ENCODE results near the gene TMEM215.

TMEM215 gene, protein sequence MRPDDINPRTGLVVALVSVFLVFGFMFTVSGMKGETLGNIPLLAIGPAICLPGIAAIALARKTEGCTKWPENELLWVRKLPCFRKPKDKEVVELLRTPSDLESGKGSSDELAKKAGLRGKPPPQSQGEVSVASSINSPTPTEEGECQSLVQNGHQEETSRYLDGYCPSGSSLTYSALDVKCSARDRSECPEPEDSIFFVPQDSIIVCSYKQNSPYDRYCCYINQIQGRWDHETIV

DNA sequence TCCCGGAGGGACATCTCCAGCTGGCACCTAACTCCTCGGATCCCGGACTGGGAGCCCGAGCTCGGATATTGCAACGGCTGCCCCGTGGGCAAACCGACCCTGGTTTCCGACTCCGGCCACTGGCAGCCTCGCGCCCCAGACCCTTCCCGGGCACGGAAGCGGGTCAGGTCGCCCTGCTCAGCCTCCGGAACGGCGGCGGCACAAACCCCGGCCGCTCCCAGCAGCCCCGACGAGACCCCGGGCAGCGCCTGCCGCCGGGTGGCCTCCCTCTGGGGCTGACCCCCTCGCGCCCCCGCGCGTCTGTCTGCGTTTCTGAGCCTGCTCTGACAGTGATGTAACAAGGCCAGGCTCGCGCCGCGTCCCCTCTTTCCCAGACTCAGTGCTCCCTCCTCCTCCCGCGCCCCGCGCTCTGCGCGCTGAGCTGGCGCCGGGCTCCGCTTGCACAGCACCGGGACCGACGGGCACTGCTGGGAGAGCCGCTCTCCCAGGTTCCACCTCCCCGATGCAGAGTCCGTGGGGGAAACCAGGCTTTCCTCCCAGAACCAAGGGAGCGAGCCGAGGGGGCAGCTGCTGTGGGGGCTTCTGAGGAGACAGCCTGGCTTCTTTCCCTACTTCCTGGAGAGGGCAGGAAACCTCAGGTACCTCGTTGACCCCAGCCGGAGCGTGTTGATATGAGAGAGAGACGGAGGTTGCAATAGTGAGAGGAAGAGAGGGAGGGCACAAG is at the start of gene TMEM215:
TMEM215 (plus strand) TSS at position 373 of the 724 bp plus-strand sequence. CDS start 644 bp downstream, outside the sequence.
- Histone ChIP-seq H3K36me3 (ENCODE audit: control insufficient read depth, insufficient read depth, low read length, severe bottlenecking) (no peaks in the 10 kb centered on the region), H3K9me3 (ENCODE audit: control insufficient read depth, low read length) (no peaks in the 10 kb centered on the region), H3K27me3 (replicated peaks; ENCODE audit: control insufficient read depth, insufficient read depth, low read length) (peaks cover 65% of the 10 kb centered on the region), H3K4me3 (ENCODE audit: low read length) (no peak within 1 kb of the TSS), H3K4me1 (ENCODE audit: control insufficient read depth, insufficient read depth, low read length) (no peaks in the 10 kb centered on the region), H3K9ac (ENCODE audit: low read length) (no peak within 1 kb of the TSS)
- DNase-seq (ENCODE audit: low read depth): peak; percentile 0

DNA sequence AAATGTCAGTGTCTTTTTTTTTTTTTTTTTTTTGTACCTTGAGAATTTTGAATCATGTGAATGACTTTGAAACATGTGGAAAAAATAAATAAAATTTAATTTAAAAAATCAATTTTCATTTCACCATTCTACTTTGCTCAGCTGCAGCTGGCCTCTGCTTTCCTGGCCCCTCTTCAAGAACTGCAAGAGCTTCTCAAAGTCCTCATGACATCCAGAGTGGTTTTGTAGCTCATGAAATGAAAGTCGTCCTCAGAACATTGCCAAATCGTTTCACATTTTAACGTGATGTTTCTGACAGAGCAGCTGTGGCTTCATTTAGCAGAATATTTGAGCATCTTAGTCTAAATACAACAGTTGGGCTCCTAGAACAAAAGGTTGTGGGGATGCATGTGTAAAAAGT is 47.9 kb upstream of the TMEM215 start:
- Histone ChIP-seq H3K9me3 (ENCODE audit: control insufficient read depth, low read length) (no peaks in the 10 kb centered on the region), H3K27me3 (replicated peaks; ENCODE audit: control insufficient read depth, insufficient read depth, low read length) (no peaks in the 10 kb centered on the region), H3K9ac (ENCODE audit: low read length) (no peak overlapping the region), H3K4me3 (ENCODE audit: low read length) (no peak overlapping the region), H3K4me1 (ENCODE audit: control insufficient read depth, insufficient read depth, low read length) (no peaks in the 10 kb centered on the region), H3K36me3 (ENCODE audit: control insufficient read depth, insufficient read depth, low read length, severe bottlenecking) (no peaks in the 10 kb centered on the region)
- no peak for DNase-seq (ENCODE audit: low read depth)

DNA sequence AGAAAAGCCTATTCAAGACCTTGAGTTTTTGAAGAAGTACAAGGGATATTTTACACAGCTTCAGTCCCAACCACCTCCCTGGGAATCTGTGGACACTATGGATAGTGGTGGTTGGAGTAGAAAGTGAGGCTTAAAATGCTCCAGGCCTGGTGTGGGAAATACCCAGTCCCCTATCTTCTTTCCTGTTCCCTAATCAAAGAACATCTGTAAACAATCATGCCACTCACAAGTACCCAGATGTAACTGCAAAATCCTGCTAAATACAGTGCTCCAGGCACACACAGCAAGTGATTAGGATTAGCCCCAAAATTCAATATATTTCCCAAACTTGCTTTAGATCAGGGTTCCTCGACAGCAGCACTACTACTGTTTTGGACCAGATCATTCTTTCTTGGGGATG is 46.0 kb upstream of the TMEM215 start:
- Histone ChIP-seq H3K4me1 (ENCODE audit: control insufficient read depth, insufficient read depth, low read length) (no peaks in the 10 kb centered on the region), H3K9me3 (ENCODE audit: control insufficient read depth, low read length) (no peaks in the 10 kb centered on the region), H3K27me3 (replicated peaks; ENCODE audit: control insufficient read depth, insufficient read depth, low read length) (no peaks in the 10 kb centered on the region), H3K36me3 (ENCODE audit: control insufficient read depth, insufficient read depth, low read length, severe bottlenecking) (no peaks in the 10 kb centered on the region), H3K4me3 (ENCODE audit: low read length) (no peak overlapping the region), H3K9ac (ENCODE audit: low read length) (no peak overlapping the region)
- DNase-seq (ENCODE audit: low read depth): no peak

DNA sequence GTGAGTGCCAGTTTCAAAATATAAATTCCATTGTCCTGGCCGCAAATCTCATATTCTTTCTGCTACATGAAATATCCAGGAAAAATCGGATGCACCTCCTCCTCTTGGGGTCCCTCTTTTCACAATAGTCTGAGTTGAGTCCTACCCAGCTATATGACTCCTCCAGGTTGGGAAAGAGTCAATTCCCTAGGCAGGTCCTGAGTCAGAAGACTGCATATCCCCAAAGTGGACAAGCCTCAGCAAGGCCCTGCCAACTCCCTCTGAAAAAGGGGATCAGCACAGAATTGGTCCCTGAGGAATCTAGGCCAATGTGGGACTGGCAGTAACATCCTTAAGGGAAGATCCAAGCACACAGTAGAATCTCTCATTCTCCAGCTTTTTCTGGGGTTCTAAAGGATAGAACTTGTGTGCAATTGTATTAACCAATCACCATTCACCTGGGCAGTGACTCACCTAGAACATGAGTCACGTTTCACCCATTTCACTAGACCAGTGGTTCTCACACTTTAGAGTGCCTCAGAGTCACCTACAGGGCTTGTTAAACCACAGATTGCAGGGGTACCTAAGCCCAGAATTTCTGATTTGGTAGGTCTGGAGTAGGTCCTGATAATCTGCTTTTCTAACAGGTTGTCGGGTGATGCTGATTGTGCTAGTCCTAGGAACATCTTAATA is 44.7 kb upstream of the TMEM215 start:
- no peak overlapping the region for H3K9ac ChIP-seq (ENCODE audit: low read length)

DNA sequence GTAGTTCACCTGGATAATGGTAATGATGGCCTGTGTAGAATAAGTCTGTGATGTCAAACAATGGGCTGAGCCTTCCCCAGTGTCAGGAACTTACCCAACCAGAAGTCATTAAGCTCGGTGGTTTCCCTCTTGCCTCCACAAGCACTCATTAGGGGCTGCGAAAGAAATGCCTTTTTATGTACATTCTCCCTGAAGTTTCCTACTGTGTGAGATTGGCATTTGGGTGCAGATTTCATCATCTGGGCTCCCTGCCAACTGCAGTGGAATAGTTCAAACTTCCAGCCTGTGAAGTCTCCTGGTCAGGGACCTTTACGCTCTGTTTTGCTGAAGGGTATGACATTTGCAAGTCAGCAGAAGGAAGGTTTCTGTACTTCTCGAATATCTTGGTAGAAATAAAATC is 41.6 kb upstream of the TMEM215 start:
- H3K36me3 ChIP-seq (ENCODE audit: control insufficient read depth, insufficient read depth, low read length, severe bottlenecking): no peaks in the 10 kb centered on the region
- no peaks in the 10 kb centered on the region for H3K27me3 ChIP-seq (replicated peaks; ENCODE audit: control insufficient read depth, insufficient read depth, low read length)
- DNase-seq (ENCODE audit: low read depth): no peak

More for the DNA sequence above, 44.7 kb upstream of the TMEM215 start:
- Histone ChIP-seq H3K4me1 (ENCODE audit: control insufficient read depth, insufficient read depth, low read length) (no peaks in the 10 kb centered on the region), H3K36me3 (ENCODE audit: control insufficient read depth, insufficient read depth, low read length, severe bottlenecking) (no peaks in the 10 kb centered on the region), H3K4me3 (ENCODE audit: low read length) (no peak overlapping the region), H3K27me3 (replicated peaks; ENCODE audit: control insufficient read depth, insufficient read depth, low read length) (no peaks in the 10 kb centered on the region), H3K9me3 (ENCODE audit: control insufficient read depth, low read length) (no peaks in the 10 kb centered on the region)
- no peak for DNase-seq (ENCODE audit: low read depth)

DNA sequence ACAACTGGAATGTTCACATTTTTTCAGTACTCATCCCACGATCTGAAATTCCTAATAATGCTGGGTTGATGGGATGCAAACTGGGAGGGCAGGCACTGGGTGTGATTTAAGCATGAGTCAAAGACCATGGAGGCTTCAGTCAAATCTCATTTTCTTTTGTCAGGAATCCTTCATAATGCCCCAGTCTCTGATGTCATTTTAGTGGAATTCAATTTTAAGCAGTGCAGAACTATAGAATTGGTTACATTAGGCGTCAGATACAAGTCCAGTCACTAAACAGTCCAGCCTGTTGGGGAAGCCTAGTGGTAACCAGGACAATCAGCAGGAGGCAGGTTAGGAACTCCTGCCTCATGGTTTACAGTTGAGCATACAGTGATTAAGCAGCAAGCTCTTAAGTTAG is 41.0 kb upstream of the TMEM215 start:
- Histone ChIP-seq H3K9ac (ENCODE audit: low read length) (no peak overlapping the region), H3K4me1 (ENCODE audit: control insufficient read depth, insufficient read depth, low read length) (no peaks in the 10 kb centered on the region), H3K27me3 (replicated peaks; ENCODE audit: control insufficient read depth, insufficient read depth, low read length) (no peaks in the 10 kb centered on the region), H3K36me3 (ENCODE audit: control insufficient read depth, insufficient read depth, low read length, severe bottlenecking) (no peaks in the 10 kb centered on the region), H3K9me3 (ENCODE audit: control insufficient read depth, low read length) (no peaks in the 10 kb centered on the region), H3K4me3 (ENCODE audit: low read length) (no peak overlapping the region)
- no peak for DNase-seq (ENCODE audit: low read depth)

More for the DNA sequence above, 41.6 kb upstream of the TMEM215 start:
- no peak overlapping the region for H3K9ac ChIP-seq (ENCODE audit: low read length)
- H3K4me3 ChIP-seq (ENCODE audit: low read length): no peak overlapping the region
- H3K4me1 ChIP-seq (ENCODE audit: control insufficient read depth, insufficient read depth, low read length): no peaks in the 10 kb centered on the region
- no peaks in the 10 kb centered on the region for H3K9me3 ChIP-seq (ENCODE audit: control insufficient read depth, low read length)

DNA sequence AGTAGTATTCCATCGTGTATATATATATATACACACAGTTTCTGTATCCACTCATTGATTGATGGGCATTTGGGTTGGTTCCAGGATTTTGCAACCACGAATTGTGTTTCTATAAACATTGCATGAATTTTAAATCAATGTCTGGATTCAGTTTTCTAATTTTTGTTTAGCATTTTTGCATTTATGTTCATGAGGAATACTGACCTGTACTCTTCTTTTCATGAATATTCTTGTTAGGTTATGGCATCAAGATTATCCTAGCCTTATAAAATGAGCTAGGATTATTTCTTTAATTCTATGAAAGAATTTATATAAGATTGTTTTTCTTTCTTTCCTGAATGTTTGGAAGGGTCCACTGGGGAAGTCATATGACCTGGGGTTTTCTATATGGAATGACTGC is 35.3 kb upstream of the TMEM215 start:
- Histone ChIP-seq H3K4me1 (ENCODE audit: control insufficient read depth, insufficient read depth, low read length) (no peaks in the 10 kb centered on the region), H3K9me3 (ENCODE audit: control insufficient read depth, low read length) (no peaks in the 10 kb centered on the region), H3K4me3 (ENCODE audit: low read length) (no peak overlapping the region), H3K9ac (ENCODE audit: low read length) (no peak overlapping the region), H3K36me3 (ENCODE audit: control insufficient read depth, insufficient read depth, low read length, severe bottlenecking) (no peaks in the 10 kb centered on the region), H3K27me3 (replicated peaks; ENCODE audit: control insufficient read depth, insufficient read depth, low read length) (no peaks in the 10 kb centered on the region)
- DNase-seq (ENCODE audit: low read depth): no peak

DNA sequence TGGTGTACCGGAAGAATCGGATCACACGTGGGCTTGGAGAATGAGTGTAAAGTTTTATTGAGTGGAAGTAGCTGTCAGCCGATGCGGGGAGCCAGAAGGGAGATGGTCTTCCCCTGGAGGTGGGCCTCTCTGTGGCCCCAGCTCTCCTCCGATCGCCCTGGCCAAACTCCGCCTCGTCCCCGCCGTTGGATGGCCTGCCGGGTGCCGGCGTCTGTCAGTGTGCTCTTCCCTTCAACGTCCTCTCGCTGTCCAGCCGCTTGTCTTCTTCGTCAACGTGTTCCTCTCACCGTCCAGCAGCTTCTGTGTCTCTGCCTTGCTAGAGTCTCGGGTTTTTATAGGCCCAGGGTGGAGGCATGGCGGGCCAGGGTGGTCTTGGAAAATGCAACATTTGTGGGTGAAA is 27.6 kb upstream of the TMEM215 start:
- no peak overlapping the region for H3K9ac ChIP-seq (ENCODE audit: low read length)
- no peak for DNase-seq (ENCODE audit: low read depth)

DNA sequence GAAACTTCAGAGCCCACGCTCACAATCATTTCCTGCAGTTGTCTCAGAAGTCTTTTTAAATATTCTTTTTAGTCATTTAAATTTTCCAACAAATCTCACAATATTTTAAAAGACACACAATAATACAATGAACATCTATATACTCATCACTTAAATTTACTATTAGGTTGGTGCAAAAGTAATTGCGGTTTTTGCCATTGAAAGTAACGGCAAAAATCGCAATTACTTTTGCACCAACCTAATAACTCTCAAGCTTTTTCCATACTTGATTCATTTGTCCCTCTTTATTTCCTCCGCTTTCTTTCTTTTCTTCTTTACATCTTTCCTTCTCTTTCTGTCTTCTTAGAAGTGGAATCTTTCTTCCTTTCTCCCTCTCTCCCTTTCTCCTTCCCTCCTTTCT is 19.2 kb upstream of the TMEM215 start:
- H3K4me3 ChIP-seq (ENCODE audit: low read length): no peak overlapping the region
- no peaks in the 10 kb centered on the region for H3K9me3 ChIP-seq (ENCODE audit: control insufficient read depth, low read length)
- no peaks in the 10 kb centered on the region for H3K36me3 ChIP-seq (ENCODE audit: control insufficient read depth, insufficient read depth, low read length, severe bottlenecking)
- H3K9ac ChIP-seq (ENCODE audit: low read length): no peak overlapping the region
- DNase-seq (ENCODE audit: low read depth): no peak
- H3K4me1 ChIP-seq (ENCODE audit: control insufficient read depth, insufficient read depth, low read length): no peaks in the 10 kb centered on the region
- H3K27me3 ChIP-seq (replicated peaks; ENCODE audit: control insufficient read depth, insufficient read depth, low read length): no peaks in the 10 kb centered on the region

More for the DNA sequence above, 27.6 kb upstream of the TMEM215 start:
- no peak overlapping the region for H3K4me3 ChIP-seq (ENCODE audit: low read length)
- H3K9me3 ChIP-seq (ENCODE audit: control insufficient read depth, low read length): no peaks in the 10 kb centered on the region
- H3K36me3 ChIP-seq (ENCODE audit: control insufficient read depth, insufficient read depth, low read length, severe bottlenecking): no peaks in the 10 kb centered on the region
- no peaks in the 10 kb centered on the region for H3K27me3 ChIP-seq (replicated peaks; ENCODE audit: control insufficient read depth, insufficient read depth, low read length)
- H3K4me1 ChIP-seq (ENCODE audit: control insufficient read depth, insufficient read depth, low read length): no peaks in the 10 kb centered on the region

DNA sequence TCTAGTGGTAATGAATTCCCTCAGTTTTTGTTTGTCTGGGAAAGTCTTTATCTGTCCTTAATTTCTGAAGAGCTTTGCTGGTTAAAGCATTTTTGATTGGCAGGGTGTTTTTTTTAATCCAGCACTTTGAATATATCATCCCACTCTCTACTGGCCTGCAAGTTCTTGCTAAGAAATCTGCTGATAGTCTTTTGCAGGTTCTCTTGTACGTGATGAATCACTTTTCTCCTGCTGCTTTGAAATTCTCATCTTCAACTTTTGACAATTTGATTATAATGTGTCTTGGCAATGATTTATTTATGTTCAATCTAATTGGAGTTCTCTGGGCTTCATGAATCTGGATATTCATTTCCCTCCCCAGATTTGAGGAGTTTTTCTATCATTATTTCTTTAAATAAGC is 8.1 kb upstream of the TMEM215 start:
- no peak for DNase-seq (ENCODE audit: low read depth)
- Histone ChIP-seq H3K36me3 (ENCODE audit: control insufficient read depth, insufficient read depth, low read length, severe bottlenecking) (no peaks in the 10 kb centered on the region), H3K4me3 (ENCODE audit: low read length) (no peak overlapping the region), H3K9ac (ENCODE audit: low read length) (no peak overlapping the region), H3K27me3 (replicated peaks; ENCODE audit: control insufficient read depth, insufficient read depth, low read length) (peaks cover 2% of the 10 kb centered on the region), H3K4me1 (ENCODE audit: control insufficient read depth, insufficient read depth, low read length) (no peaks in the 10 kb centered on the region), H3K9me3 (ENCODE audit: control insufficient read depth, low read length) (peaks cover 12% of the 10 kb centered on the region)

DNA sequence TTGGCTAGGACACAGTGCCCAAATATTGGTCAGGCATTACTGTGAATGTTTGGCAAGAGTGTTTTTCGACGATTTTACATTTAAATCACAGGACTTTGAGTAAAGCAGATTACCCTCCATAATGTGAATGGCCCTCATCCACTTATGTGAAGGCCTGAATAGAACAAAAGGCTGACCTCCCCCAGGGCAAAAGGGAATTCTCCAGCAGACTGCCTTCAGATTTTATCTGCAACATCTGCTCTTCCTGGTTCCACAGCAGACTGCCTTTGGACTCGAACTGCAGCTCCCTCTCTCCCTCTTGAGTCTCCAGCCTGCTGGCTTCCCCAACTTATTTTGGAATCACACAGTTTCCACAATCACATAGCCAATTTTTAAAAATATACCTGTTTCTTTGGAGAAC is 7.1 kb upstream of the TMEM215 start:
- Histone ChIP-seq H3K4me1 (ENCODE audit: control insufficient read depth, insufficient read depth, low read length) (no peaks in the 10 kb centered on the region), H3K27me3 (replicated peaks; ENCODE audit: control insufficient read depth, insufficient read depth, low read length) (peaks cover 10% of the 10 kb centered on the region), H3K4me3 (ENCODE audit: low read length) (no peak overlapping the region), H3K9ac (ENCODE audit: low read length) (no peak overlapping the region), H3K9me3 (ENCODE audit: control insufficient read depth, low read length) (peaks cover 12% of the 10 kb centered on the region), H3K36me3 (ENCODE audit: control insufficient read depth, insufficient read depth, low read length, severe bottlenecking) (no peaks in the 10 kb centered on the region)
- no peak for DNase-seq (ENCODE audit: low read depth)

Data from adipocyte (in vitro differentiated cells).